SKM-1 (cell line): ENCODE measurements around the gene CCDC85B.
A peak's percentile ranks its signal among the peaks of the same experiment; 100 is the strongest.
"Not testable (repeated sequence)": the region's sequence is repeated elsewhere in the genome, so short reads cannot be mapped to it uniquely, and the experiment has no call there.

Experiments
- DNase-seq: peaks from one replicate; lab custom pipeline; 2025; ENCODE audit not compliant: unreplicated experiment; lab: John Stamatoyannopoulos, UW

The CCDC85B gene

GRCh38 chr11:65890324-65891218 is at the start of gene CCDC85B:
CCDC85B (plus strand) TSS chr11:65890673; CDS start chr11:65890784, 111 bp downstream.
- DNase-seq, result peak; percentile 89

GRCh38 chr11:65842144-65842543 is 48.3 kb upstream of the CCDC85B start:
- no peak for DNase-seq

GRCh38 chr11:65843811-65844210 is 46.7 kb upstream of the CCDC85B start:
- DNase-seq, result no peak

DNA sequence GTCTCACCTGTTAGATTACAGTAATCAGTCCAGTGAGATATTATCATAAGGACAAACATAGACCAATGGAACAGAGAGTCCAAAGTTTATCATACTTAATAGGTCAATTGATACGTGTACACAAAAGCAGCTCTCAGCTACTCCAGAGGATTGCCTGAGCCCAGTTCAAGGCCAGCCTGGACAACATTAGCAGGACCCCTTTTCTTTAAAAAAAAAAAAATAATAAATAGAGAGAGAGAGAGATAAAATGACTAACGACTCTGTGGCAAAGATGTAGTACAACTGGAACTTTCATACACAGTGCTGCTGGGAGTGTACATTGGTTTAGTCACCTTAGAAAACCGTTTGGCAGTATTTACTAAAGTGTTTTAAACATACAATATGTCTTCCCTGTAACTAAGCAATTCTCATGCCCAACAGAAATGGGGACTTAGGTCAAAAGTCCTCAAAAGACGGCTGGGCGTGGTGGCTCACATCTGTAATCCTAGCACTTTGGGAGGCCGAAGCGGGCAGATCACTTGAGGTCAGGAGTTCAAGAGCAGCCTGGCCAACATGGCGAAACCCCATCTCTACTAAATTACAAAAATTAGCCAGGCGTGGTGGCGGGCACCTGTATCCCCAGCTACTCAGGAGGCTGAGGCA is 46.1 kb upstream of the CCDC85B start:
- DNase-seq, result no peak

- no peak for DNase-seq
These were observed 42.7 kb upstream of the CCDC85B start for GRCh38 chr11:65847746-65848145.

DNA sequence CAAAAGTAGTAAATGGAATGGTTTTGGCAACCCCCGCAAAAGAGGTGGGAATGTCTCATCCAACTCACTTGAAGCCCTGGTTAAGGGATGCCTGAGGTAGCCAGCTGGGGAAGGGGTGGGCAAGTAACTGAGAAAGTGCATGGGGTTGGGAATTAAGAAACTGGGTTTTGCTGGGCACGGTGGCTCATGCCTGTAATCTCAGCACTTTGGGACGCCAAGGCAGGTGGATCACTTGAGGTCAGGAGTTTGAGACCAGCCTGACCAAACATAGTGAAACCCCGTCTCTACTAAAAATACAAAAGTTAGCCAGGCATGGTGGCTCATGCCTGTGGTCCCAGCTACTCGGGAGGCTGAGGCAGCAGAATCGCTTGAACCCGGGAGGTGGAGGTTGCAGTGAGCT is 41.8 kb upstream of the CCDC85B start:
- not testable (repeated sequence) for DNase-seq

DNA sequence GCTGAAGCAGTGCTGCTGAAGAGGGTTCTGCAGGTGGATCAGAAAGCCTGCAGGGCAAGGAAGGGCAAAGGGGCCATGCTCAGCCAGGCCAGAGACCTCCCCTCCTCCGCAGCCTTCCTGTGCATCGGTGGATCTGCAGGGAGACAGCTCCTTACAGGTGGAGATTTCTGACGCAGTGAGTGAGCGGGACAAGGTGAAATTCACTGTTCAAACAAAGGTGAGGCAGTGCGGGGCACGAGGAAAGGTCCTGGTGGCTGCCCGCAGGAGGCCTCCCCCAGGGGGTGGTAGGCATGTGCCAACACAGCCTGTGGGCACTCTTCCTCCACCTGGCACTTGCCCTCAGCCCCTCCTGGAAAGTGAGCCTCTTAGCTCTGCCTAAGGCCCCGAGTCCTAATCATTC is 41.1 kb upstream of the CCDC85B start:
- DNase-seq, result no peak

- no peak for DNase-seq
These were observed 40.7 kb upstream of the CCDC85B start for GRCh38 chr11:65849771-65850216.

DNA sequence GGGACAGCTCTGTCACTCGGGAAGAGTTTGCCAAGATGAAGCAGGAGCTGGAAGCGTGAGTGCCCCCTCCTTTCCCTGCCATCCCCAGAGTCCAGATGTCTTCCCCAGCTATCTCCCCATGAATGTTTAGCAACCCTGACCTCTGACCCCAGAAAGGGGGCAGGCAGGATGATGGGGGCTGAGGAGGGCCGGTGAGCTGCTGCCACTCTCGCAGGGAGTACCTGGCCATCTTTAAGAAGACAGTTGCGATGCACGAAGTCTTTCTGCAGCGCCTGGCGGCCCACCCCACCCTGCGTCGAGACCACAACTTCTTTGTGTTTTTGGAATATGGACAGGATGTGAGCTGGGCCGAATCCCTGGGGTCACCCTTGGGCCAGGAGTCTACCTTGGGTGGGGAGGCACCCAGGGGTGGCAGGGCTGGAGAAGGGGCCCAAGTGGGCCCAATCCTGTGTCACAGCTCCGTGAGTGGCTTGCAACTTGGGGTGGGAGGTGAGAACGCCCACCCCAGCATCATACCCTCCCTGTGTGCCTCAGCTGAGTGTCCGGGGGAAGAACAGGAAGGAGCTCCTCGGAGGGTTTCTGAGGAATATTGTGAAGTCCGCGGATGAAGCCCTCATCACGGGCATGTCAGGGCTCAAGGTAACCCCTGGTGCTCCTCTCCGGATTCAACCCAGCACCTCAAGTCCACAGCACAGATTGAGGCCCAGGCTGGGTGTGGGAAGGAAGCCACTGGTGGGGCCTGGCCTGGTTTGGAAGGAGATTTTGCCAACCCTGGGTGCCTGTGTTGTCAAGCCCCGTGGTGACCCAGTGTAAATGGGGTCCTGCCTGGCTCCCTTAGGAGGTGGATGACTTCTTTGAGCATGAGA is 40.0 kb upstream of the CCDC85B start:
- DNase-seq, result no peak

DNA sequence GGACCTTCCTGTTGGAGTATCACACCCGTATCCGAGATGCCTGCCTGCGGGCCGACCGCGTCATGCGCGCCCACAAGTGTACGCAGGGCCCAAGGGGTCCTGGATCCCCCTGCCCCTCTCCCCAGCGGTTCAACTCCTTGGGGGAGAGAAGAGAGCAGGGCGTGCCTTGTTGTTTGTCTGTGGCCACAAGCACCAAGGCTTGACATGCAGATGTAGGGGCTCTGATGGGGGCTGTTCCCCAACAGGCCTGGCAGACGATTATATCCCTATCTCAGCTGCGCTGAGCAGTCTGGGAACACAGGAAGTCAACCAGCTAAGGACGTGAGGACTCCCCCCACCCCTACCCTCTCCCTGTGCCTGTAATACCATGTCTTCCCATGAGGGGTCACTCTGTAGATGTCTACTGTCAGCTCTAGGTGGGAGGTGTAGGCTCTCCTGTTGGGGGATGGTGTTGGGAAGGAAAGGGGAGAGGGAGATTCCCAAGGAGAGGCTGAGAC is 39.3 kb upstream of the CCDC85B start:
- DNase-seq, result no peak

DNA sequence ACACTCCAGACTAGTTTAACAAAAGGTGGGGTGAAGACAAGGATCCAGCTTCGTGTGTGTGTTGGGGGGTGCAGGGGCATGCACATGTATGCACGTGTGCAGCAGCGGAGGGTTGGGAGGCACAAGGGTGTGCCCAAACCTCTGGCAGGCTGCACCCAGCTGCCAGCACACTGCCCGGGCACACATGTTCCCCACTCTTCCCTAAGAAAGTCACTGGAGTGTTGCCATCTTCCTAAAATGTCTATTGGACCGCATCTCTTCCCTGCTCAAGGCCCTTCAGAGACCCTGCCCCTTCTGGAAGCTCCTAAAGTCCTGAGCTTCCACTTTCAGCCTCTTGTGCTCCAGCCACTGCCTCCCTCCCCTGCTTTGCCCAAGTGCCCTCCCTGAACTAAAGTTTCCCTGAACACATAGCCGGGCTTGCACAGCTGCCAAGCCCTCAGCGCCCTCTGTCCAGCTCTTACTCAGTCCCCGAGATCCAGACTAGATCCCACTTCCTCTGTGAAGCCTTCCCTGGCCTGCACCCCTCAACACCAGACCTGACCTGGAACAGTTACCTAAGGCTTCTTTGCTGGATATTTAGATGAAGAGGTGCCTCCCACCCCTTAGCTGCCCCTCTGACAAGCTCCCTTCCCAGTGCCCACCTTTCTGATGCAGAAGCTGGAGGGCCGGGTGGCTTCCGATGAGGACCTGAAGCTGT is 38.5 kb upstream of the CCDC85B start:
- no peak for DNase-seq

DNA sequence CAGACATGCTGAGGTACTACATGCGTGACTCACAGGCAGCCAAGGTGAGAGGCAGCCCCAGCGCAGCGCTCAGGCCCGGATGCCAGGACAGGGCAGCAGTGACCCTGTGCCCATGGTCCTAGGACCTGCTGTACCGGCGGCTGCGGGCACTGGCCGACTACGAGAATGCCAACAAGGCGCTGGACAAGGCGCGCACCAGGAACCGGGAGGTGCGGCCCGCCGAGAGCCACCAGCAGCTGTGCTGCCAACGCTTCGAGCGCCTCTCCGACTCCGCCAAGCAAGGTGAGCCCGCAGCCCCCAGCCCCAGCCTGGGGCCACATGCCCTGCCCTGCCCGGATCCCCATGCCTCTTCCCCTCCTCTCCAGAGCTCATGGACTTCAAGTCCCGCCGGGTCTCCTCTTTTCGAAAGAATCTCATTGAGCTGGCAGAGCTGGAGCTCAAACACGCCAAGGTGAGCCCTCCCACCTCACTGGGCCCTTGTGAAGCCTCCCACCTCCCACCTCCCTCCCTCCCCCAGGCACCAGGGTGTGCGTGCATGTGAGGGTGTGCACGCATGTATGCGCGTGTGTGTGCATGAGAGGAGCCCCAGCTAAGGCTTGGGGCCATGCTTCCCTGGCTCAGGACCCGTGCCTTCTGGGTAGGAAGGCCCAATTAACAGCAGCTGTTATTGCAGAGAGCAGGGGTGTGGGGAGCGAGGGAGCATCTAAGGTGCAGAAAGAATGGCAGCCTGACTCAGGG is 37.8 kb upstream of the CCDC85B start:
- DNase-seq, result no peak

GRCh38 chr11:65853246-65853979 is 37.1 kb upstream of the CCDC85B start:
- no peak for DNase-seq

GRCh38 chr11:65854161-65854592 is 36.3 kb upstream of the CCDC85B start:
- no peak for DNase-seq

- DNase-seq, result no peak
These were observed 35.3 kb upstream of the CCDC85B start for GRCh38 chr11:65854852-65855837.

GRCh38 chr11:65855927-65856363 is 34.5 kb upstream of the CCDC85B start:
- DNase-seq, result no peak

- peak; percentile 76 for DNase-seq
These were observed 33.6 kb upstream of the CCDC85B start for GRCh38 chr11:65856689-65857499.
